Osteoblast (primary cell): ENCODE data around the gene SH3RF3. TPM values are rescaled to one million over a fixed set of nuclear protein-coding genes. Genes with fewer than 3 reads are reported as not detected.

Source experiments
- DNase-seq: peaks from one replicate; pipeline ENCODE4 v3.0.0; 2011; ENCODE audit warnings: low spot score, mixed read lengths; ENCODE audit not compliant: insufficient read length; ENCODE audit errors: missing footprints
- H2AFZ ChIP-seq: 2 replicates; pipeline ENCODE4 v1.6.0; 2011; ENCODE audit warnings: mild to moderate bottlenecking, low read length
- H3K27ac ChIP-seq: 2 replicates; pipeline ENCODE4 v1.5.1; 2011; ENCODE audit warnings: mild to moderate bottlenecking, low read depth, low read length, moderate library complexity
- H3K27me3 ChIP-seq: 2 replicates; pipeline ENCODE4 v1.6.0; 2012; ENCODE audit warnings: mild to moderate bottlenecking, control low read depth, inconsistent platforms, low read length, moderate library complexity; ENCODE audit not compliant: insufficient read depth
- H3K36me3 ChIP-seq: 2 replicates; pipeline ENCODE4 v1.5.1; 2011; ENCODE audit warnings: mild to moderate bottlenecking, low read length, control low read depth, moderate library complexity; ENCODE audit not compliant: insufficient read depth
- H3K4me1 ChIP-seq: 2 replicates; pipeline ENCODE4 v1.5.1; 2011; ENCODE audit warnings: mild to moderate bottlenecking, low read length, control low read depth, moderate library complexity; ENCODE audit not compliant: insufficient read depth
- H3K4me2 ChIP-seq: 2 replicates; pipeline ENCODE4 v1.6.0; 2011; ENCODE audit warnings: mild to moderate bottlenecking, low read length; ENCODE audit not compliant: insufficient read depth
- H3K4me3 ChIP-seq: fragments of 200-600 bp; sonication (generic); 3 replicates; pipeline ENCODE4 v1.5.1; 2012; ENCODE audit warnings: mild to moderate bottlenecking, low read length, inconsistent platforms; ENCODE audit not compliant: insufficient read depth
- H3K79me2 ChIP-seq: 2 replicates; pipeline ENCODE4 v1.6.0; 2012; ENCODE audit warnings: mild to moderate bottlenecking, low read length, control low read depth, inconsistent platforms; ENCODE audit not compliant: insufficient read depth
- H3K9me3 ChIP-seq: 2 replicates; pipeline ENCODE4 v1.5.1; 2011; ENCODE audit warnings: low read depth, low read length, control low read depth
- H4K20me1 ChIP-seq: 2 replicates; pipeline ENCODE4 v1.6.0; 2012; ENCODE audit warnings: mild to moderate bottlenecking, low read length, control low read depth; ENCODE audit not compliant: insufficient read depth
- total RNA-seq: library from RNA; depleted of rRNA; stranded (reverse); fragments of >200 nt; gene quantifications from 2 replicates; pipeline ENCODE4 v1.2.3, GENCODE V29; 2012
- TF ChIP-seq, protein P1 (sequence below): IDR thresholded peaks from 2 replicates; pipeline ENCODE4 v1.5.1; 2011; ENCODE audit warnings: mild to moderate bottlenecking, low read depth, low read length, moderate library complexity; ENCODE audit errors: extremely low read depth

The SH3RF3 gene
- total RNA-seq, 1 donor = 14.8 TPM

DNA sequence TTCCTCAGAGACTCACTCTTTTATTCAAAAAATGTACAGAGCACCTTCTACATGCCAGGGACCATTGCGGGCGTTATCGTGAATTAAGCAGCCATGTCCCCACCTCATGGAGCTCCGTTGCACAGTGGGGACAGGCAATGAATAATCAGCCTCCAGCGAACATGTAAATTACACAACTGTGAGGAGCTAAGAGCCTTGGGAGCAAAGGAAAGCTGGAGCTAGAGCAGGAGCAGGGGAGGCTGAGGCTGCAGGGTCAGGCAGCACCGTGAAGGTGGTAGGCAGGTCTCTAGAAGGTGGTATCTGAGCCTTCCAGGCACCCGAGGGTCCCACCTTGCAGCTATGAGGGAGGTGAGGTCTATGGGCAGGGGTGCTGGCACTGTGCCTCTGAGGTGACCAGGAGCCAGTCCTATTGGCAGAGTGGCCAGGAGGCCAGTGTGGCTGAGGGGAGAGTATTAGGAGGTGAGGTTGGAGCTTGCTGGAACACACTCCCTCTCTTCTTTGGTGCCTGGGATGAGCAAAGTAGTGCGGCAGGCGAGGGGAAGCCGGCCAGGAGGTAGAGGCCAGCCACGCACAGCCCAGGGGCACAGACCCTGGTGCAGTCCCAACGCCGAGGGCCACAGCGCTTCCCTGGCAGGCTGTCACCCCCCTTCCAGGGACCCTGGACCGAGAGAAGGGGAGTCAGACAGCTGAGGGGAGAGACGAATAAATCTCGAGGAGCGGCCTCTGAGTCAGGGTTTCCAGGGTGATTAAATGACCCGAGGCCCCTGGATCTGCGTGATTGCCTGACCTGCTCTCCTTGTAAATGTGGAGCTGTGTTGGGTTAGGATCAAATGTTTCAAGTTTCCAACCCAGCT, 317.5 kb downstream of the SH3RF3 start:
- no peak for DNase-seq
- no peaks in the 10 kb centered on the region for H3K79me2 ChIP-seq
- peaks cover 14% of the 10 kb centered on the region for H3K9me3 ChIP-seq
- H3K4me3 ChIP-seq = no peak overlapping the region
- H2AFZ ChIP-seq = no peak overlapping the region
- H3K4me2 ChIP-seq = peak overlapping the region; percentile 30
- peaks cover 11% of the 10 kb centered on the region for H3K36me3 ChIP-seq
- H3K27ac ChIP-seq = peak overlapping the region; percentile 93
- TF ChIP-seq, protein P1, sequence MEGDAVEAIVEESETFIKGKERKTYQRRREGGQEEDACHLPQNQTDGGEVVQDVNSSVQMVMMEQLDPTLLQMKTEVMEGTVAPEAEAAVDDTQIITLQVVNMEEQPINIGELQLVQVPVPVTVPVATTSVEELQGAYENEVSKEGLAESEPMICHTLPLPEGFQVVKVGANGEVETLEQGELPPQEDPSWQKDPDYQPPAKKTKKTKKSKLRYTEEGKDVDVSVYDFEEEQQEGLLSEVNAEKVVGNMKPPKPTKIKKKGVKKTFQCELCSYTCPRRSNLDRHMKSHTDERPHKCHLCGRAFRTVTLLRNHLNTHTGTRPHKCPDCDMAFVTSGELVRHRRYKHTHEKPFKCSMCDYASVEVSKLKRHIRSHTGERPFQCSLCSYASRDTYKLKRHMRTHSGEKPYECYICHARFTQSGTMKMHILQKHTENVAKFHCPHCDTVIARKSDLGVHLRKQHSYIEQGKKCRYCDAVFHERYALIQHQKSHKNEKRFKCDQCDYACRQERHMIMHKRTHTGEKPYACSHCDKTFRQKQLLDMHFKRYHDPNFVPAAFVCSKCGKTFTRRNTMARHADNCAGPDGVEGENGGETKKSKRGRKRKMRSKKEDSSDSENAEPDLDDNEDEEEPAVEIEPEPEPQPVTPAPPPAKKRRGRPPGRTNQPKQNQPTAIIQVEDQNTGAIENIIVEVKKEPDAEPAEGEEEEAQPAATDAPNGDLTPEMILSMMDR = no peak
- H3K4me1 ChIP-seq = peaks cover 23% of the 10 kb centered on the region
- H4K20me1 ChIP-seq = no peaks in the 10 kb centered on the region
- no peaks in the 10 kb centered on the region for H3K27me3 ChIP-seq

DNA sequence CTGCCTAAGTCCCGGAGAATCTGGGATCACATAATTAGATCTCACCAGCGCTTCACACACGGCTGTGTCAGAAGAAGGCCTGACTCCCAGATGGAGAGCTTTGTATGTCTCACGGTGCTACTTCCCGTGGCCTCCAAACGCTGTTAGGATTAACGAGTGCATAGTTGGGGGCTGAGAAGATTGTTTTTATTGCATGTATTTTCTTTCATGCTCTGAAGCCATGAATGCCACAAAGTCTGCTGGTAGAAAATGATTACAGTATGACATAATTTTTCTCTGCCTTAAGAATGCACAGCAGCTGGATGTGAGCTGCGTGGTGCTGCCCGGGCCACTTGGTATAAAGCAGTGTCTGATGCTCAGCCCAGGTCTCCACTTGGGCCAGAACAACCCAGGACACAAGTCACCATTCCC, 318.3 kb downstream of the SH3RF3 start:
- DNase-seq = peak; percentile 97
- H2AFZ ChIP-seq = no peak overlapping the region
- TF ChIP-seq, protein P1 = no peak
- no peak overlapping the region for H3K4me2 ChIP-seq
- H3K27me3 ChIP-seq = no peaks in the 10 kb centered on the region
- H3K4me1 ChIP-seq = peaks cover 23% of the 10 kb centered on the region
- H3K4me3 ChIP-seq = no peak overlapping the region
- no peaks in the 10 kb centered on the region for H3K79me2 ChIP-seq
- no peaks in the 10 kb centered on the region for H4K20me1 ChIP-seq
- peaks cover 11% of the 10 kb centered on the region for H3K36me3 ChIP-seq
- H3K9me3 ChIP-seq = peaks cover 14% of the 10 kb centered on the region
- peak overlapping the region; percentile 93 for H3K27ac ChIP-seq

DNA sequence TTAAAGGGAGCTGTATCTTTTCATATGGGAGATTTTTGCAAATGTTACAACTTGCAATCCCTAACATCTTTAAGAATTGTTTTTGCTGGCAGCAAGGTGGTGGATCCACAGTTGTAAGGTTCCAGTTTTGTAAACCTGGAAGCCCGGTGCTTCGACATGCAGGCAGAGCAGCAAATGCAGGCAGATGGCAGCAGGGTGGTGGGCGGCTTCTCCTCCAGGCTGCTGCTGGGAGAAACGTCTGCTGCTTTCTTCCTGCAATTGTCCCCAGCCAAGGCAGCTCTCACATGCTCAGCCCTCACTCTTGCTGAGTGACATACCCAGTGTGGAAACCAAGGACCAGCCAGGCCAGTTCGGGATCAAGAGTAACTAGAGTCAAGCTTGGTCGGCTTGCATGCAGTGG, 318.8 kb downstream of the SH3RF3 start:
- peak overlapping the region; percentile 93 for H3K27ac ChIP-seq
- TF ChIP-seq, protein P1 = no peak

DNA sequence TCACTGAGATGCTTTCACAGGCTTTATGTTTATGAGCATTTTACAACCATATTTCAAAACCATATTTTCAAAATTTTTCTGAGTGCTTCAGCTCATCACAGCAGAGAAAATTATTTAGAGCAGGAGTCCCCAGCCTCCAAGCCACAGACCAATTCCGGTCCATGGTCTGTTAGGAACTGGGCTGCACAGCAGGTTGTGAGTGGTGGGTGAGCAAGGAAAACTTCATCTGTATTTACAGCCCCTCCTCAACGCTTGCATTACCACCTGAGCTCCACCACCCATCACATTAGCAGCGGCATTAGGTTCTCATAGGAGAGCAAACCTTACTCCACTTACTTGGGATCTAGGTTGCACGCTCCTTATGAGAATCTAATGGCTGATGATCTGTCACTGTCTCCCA, 319.2 kb downstream of the SH3RF3 start:
- H3K4me1 ChIP-seq = peaks cover 23% of the 10 kb centered on the region
- H2AFZ ChIP-seq = no peak overlapping the region
- H3K27ac ChIP-seq = peak overlapping the region; percentile 93

More for the DNA sequence above, 318.8 kb downstream of the SH3RF3 start:
- no peaks in the 10 kb centered on the region for H3K27me3 ChIP-seq
- no peak overlapping the region for H3K4me3 ChIP-seq
- H3K79me2 ChIP-seq = no peaks in the 10 kb centered on the region
- H2AFZ ChIP-seq = no peak overlapping the region
- peaks cover 11% of the 10 kb centered on the region for H3K36me3 ChIP-seq
- peaks cover 12% of the 10 kb centered on the region for H3K9me3 ChIP-seq
- DNase-seq = peak; percentile 80
- peaks cover 23% of the 10 kb centered on the region for H3K4me1 ChIP-seq
- no peak overlapping the region for H3K4me2 ChIP-seq
- no peaks in the 10 kb centered on the region for H4K20me1 ChIP-seq

More for the DNA sequence above, 319.2 kb downstream of the SH3RF3 start:
- TF ChIP-seq, protein P1 = no peak
- no peak for DNase-seq
- Histone ChIP-seq H3K27me3 (no peaks in the 10 kb centered on the region), H4K20me1 (no peaks in the 10 kb centered on the region), H3K9me3 (peaks cover 7% of the 10 kb centered on the region), H3K36me3 (peaks cover 11% of the 10 kb centered on the region), H3K4me2 (no peak overlapping the region), H3K4me3 (no peak overlapping the region), H3K79me2 (no peaks in the 10 kb centered on the region)
